Brain microvascular endothelial cell (primary cell): Measurements from ENCODE around the gene STEAP2.

Source experiments
- DNase-seq: peaks from one replicate; pipeline ENCODE4 v3.0.0-alpha.2; 2020
- H3K27ac ChIP-seq: fragments of 250-450 bp; sonication (Bioruptor Pico); 2 replicates; pipeline ENCODE4 v1.5.1; 2020; ENCODE audit warnings: mild to moderate bottlenecking, moderate library complexity
- H3K27me3 ChIP-seq: fragments of 250-450 bp; sonication (Bioruptor Pico); replicated peaks from 2 replicates; pipeline ENCODE4 v1.5.1; 2020; ENCODE audit warnings: mild to moderate bottlenecking
- H3K36me3 ChIP-seq: fragments of 250-450 bp; sonication (Bioruptor Pico); replicated peaks from 2 replicates; pipeline ENCODE4 v1.5.1; 2020; ENCODE audit warnings: mild to moderate bottlenecking
- H3K4me3 ChIP-seq: 2 replicates; pipeline ENCODE4 v1.5.1; 2011; ENCODE audit warnings: low read depth, mild to moderate bottlenecking, control low read depth, low read length, moderate library complexity
- in situ Hi-C: cut with HindIII; loops from 2 replicates; pipeline ENCODE4 v1.10.0; 2017; ENCODE audit warnings: low sequenced_read_pairs, low pct_ligation_motif_present
- TF ChIP-seq, protein P1 (sequence below): IDR thresholded peaks from 2 replicates; pipeline ENCODE4 v1.5.1; 2011; ENCODE audit warnings: low read depth, mild to moderate bottlenecking, moderate library complexity, low read length, control low read depth, inconsistent platforms; ENCODE audit errors: missing control alignments

Gene STEAP2

DNA sequence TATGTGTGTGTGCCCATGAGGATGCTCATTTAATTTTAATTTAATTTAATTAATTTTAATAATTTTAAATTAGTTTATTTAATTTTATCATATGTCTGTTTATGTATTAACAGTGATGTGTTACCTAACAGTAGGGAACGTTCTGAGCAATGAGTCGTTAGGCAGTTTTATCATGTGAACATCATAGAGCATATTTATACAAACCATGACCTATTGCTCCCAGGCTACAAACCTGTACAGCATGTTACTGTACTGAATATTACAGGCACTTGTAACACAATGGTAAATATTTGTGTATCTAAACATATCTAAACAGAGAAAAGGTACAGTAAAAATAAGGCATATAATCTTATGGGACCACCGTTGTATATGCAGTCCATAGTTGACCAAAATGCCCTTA, 19.8 kb downstream of the STEAP2 start:
- in situ Hi-C loops = no loop called here
- Histone ChIP-seq H3K4me3 (no peak overlapping the region), H3K36me3 (no peaks in the 10 kb centered on the region), H3K27me3 (no peaks in the 10 kb centered on the region), H3K27ac (no peak overlapping the region)
- TF ChIP-seq, protein P1, sequence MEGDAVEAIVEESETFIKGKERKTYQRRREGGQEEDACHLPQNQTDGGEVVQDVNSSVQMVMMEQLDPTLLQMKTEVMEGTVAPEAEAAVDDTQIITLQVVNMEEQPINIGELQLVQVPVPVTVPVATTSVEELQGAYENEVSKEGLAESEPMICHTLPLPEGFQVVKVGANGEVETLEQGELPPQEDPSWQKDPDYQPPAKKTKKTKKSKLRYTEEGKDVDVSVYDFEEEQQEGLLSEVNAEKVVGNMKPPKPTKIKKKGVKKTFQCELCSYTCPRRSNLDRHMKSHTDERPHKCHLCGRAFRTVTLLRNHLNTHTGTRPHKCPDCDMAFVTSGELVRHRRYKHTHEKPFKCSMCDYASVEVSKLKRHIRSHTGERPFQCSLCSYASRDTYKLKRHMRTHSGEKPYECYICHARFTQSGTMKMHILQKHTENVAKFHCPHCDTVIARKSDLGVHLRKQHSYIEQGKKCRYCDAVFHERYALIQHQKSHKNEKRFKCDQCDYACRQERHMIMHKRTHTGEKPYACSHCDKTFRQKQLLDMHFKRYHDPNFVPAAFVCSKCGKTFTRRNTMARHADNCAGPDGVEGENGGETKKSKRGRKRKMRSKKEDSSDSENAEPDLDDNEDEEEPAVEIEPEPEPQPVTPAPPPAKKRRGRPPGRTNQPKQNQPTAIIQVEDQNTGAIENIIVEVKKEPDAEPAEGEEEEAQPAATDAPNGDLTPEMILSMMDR = no peak
- DNase-seq = no peak

- H3K27me3 ChIP-seq = no peaks in the 10 kb centered on the region
- no peak for DNase-seq
- no peak overlapping the region for H3K4me3 ChIP-seq
- in situ Hi-C loops = no loop called here
- TF ChIP-seq, protein P1 = no peak
- H3K27ac ChIP-seq = no peak overlapping the region
- H3K36me3 ChIP-seq = no peaks in the 10 kb centered on the region
These were observed 20.9 kb downstream of the STEAP2 start for GRCh38 chr7:90232430-90232829.

DNA sequence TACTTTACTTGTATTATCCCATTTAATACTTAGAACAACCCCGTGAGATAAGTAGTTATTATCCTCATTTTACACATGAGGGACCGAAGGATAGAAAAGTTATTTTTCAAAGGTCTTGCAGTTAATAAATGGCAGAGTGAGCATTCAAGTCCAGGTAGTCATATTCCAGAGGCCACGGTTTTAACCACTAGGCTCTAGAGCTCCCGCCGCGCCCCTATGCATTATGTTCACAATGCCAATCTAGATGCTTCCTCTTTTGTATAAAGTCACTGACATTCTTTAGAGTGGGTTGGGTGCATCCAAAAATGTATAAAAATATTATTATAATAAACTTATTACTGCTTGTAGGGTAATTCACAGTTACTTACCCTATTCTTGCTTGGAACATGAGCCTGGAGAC, 22.0 kb downstream of the STEAP2 start:
- DNase-seq = no peak
- Histone ChIP-seq H3K36me3 (no peaks in the 10 kb centered on the region), H3K27me3 (no peaks in the 10 kb centered on the region), H3K4me3 (no peak overlapping the region), H3K27ac (no peak overlapping the region)
- in situ Hi-C loops = no loop called here
- TF ChIP-seq, protein P1 = no peak

DNA sequence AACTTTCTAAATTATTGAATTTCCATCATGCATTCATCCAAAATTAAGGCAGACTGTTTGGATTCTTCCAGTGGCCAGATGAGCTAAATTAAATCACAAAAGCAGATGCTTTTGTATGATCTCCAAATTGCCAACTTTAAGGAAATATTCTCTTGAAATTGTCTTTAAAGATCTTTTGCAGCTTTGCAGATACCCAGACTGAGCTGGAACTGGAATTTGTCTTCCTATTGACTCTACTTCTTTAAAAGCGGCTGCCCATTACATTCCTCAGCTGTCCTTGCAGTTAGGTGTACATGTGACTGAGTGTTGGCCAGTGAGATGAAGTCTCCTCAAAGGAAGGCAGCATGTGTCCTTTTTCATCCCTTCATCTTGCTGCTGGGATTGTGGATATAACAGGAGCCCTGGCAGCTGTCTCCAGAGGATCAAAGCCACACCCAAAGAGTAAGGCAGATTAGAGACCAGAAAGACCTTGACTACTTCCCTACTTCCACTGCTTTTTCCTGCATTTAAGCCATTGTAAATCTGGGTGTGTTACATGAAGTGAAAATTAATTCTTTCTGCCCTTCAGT, 25.3 kb downstream of the STEAP2 start:
- Histone ChIP-seq H3K4me3 (no peak overlapping the region), H3K27me3 (no peaks in the 10 kb centered on the region), H3K27ac (no peak overlapping the region), H3K36me3 (no peaks in the 10 kb centered on the region)
- no peak for DNase-seq
- TF ChIP-seq, protein P1 = no peak
- in situ Hi-C loops = no loop called here

- H3K27me3 ChIP-seq = no peaks in the 10 kb centered on the region
- H3K4me3 ChIP-seq = no peak overlapping the region
- no peaks in the 10 kb centered on the region for H3K36me3 ChIP-seq
- no peak overlapping the region for H3K27ac ChIP-seq
- TF ChIP-seq, protein P1 = no peak
- in situ Hi-C loops = no loop called here
- no peak for DNase-seq
These were observed 26.5 kb downstream of the STEAP2 start for GRCh38 chr7:90238022-90238421.

DNA sequence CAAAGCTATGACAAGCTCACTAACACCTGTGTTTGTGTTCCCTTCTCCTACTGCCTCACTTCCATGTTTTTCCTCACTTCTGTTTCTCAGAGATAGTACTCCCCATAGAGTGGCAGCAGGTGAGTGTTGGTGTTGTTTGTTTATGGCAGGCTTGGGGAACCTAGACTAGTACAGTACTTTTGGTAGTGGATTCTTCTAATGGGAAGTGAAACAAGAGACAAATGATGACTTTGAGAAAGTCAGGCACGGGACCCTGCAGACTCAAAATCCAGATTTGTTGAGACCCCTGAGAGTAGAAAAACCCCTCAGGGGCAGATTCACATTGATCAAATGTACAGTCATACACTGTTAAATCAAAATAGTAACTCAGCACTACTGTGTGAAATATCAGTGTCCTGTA, 27.0 kb downstream of the STEAP2 start:
- in situ Hi-C loops = no loop called here
- H3K36me3 ChIP-seq = no peaks in the 10 kb centered on the region
- no peaks in the 10 kb centered on the region for H3K27me3 ChIP-seq
- H3K27ac ChIP-seq = no peak overlapping the region
- TF ChIP-seq, protein P1 = no peak
- DNase-seq = no peak
- H3K4me3 ChIP-seq = no peak overlapping the region
